22Rv1 (cell line): ENCODE data around the gene INSYN2B.

Experiments used
- CTCF ChIP-seq: fragments of 450-650 bp; IDR thresholded peaks from 2 replicates; pipeline ENCODE4 v1.5.1; 2017; ENCODE audit warnings: mild to moderate bottlenecking
- ZFX ChIP-seq: fragments of 450-650 bp; IDR thresholded peaks from 2 replicates; pipeline ENCODE4 v1.6.1; 2017; ENCODE audit warnings: antibody characterized with exemption, borderline replicate concordance

DNA sequence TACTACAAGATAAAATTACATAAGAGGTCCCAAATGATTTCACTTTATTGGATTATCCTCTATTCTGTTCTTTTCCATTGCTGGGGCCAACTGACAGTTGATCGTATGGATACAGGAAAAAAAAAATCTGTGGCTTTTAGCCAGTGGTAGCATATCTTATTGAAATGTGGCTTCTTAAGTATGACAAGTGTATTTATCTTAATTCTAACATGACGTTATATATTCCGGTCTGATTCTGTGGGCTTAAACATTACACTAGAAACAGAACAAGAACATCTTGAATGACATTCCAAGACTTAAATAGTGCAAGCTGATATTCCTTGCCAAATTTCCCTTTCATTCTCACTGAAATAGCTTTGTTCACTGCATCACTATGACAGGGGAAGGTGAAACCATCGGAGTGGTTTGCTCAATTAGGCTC is 117.9 kb downstream of the INSYN2B start:
- no peak for TF ChIP-seq CTCF
- no peak for TF ChIP-seq ZFX
